ENCODE data around the gene NCK1.
A peak's percentile ranks its signal among the peaks of the same experiment; 100 is the strongest.
"Not testable (repeated sequence)": the region's sequence is repeated elsewhere in the genome, so short reads cannot be mapped to it uniquely, and the experiment has no call there.

Gene NCK1

DNA sequence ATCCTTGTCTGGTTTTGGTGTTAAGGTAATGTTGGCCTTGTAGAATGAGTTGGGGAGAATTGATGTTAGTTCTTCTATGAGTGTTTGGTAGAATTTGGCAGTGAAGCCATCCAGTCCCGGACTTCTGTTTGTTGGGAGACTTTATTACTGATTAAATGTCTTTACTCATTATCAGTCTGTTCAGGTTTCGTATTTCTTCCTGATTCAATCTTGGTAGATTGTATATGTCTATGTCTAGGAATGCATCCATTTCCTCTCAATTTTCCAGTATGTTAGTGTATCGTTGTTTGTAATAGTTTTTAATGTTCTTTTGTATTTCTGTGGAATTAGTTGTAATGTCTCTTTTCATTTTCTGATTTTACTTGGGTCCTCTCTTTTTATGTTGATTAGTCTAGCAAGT lies 39.4 kb downstream of the NCK1 start:
- H3K4me2 ChIP-seq (ENCODE audit: low read length): no peak overlapping the region

DNA sequence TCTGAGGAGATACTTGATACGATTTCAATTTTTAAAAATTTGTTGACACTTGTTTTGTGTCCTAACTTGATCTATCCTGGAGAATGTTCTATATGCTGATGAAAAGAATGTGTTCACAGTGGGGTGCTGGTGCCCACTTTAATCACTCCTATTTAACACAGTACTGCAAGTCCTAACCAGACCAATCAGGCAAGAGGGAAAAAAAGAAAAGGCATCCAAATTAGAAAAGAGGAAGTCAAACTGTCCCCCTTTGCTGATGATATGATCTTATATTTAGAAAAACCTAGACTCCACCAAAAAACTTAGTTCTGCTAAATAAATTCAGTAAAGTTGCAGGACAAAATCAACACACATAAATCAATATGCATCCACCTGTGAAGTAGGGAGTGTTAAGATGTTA lies 40.5 kb downstream of the NCK1 start:
- not testable (repeated sequence) for H2AFZ ChIP-seq (ENCODE audit: low read length); H3K9me2 ChIP-seq (ENCODE audit: low read depth, low read length); H3F3A ChIP-seq (ENCODE audit: insufficient read depth, low read length); H3K4me2 ChIP-seq (ENCODE audit: low read length); H3K27me3 ChIP-seq (ENCODE audit: insufficient read depth, low read length); H3K9ac ChIP-seq (ENCODE audit: low read length); H4K20me1 ChIP-seq (ENCODE audit: insufficient read depth, low read length); H3K4me3 ChIP-seq (ENCODE audit: low read depth, low read length, poor library complexity, severe bottlenecking)
- peaks cover 25% of the 10 kb centered on the region for H3K4me1 ChIP-seq (ENCODE audit: insufficient read depth, low read length, severe bottlenecking)
- peaks cover 52% of the 10 kb centered on the region for H3K36me3 ChIP-seq (ENCODE audit: insufficient read depth, low read length)
- H3K27ac ChIP-seq (ENCODE audit: low read depth, low read length, poor library complexity, severe bottlenecking): peak overlapping the region; percentile 18
- peaks cover 18% of the 10 kb centered on the region for H3K9me3 ChIP-seq (ENCODE audit: low read length)
- H3K79me2 ChIP-seq (ENCODE audit: insufficient read depth, low read length): peaks cover 98% of the 10 kb centered on the region

More for the DNA sequence above, 39.4 kb downstream of the NCK1 start:
- Histone ChIP-seq H3K9me2 (ENCODE audit: low read depth, low read length) (no peaks in the 10 kb centered on the region), H3K36me3 (ENCODE audit: insufficient read depth, low read length) (peaks cover 62% of the 10 kb centered on the region), H3K79me2 (ENCODE audit: insufficient read depth, low read length) (peaks cover 97% of the 10 kb centered on the region), H3K4me3 (ENCODE audit: low read depth, low read length, poor library complexity, severe bottlenecking) (no peak overlapping the region), H3K9me3 (ENCODE audit: low read length) (peaks cover 18% of the 10 kb centered on the region), H4K20me1 (ENCODE audit: insufficient read depth, low read length) (no peaks in the 10 kb centered on the region), H3K9ac (ENCODE audit: low read length) (no peak overlapping the region), H3K4me1 (ENCODE audit: insufficient read depth, low read length, severe bottlenecking) (peaks cover 25% of the 10 kb centered on the region), H3K27ac (ENCODE audit: low read depth, low read length, poor library complexity, severe bottlenecking) (no peak overlapping the region), H2AFZ (ENCODE audit: low read length) (no peak overlapping the region), H3F3A (ENCODE audit: insufficient read depth, low read length) (no peaks in the 10 kb centered on the region), H3K27me3 (ENCODE audit: insufficient read depth, low read length) (no peaks in the 10 kb centered on the region)
- TF ChIP-seq EZH2 (IDR thresholded peaks at IDR 0.05; ENCODE audit: borderline replicate concordance, low read length): no peak
- TF ChIP-seq, protein P1, sequence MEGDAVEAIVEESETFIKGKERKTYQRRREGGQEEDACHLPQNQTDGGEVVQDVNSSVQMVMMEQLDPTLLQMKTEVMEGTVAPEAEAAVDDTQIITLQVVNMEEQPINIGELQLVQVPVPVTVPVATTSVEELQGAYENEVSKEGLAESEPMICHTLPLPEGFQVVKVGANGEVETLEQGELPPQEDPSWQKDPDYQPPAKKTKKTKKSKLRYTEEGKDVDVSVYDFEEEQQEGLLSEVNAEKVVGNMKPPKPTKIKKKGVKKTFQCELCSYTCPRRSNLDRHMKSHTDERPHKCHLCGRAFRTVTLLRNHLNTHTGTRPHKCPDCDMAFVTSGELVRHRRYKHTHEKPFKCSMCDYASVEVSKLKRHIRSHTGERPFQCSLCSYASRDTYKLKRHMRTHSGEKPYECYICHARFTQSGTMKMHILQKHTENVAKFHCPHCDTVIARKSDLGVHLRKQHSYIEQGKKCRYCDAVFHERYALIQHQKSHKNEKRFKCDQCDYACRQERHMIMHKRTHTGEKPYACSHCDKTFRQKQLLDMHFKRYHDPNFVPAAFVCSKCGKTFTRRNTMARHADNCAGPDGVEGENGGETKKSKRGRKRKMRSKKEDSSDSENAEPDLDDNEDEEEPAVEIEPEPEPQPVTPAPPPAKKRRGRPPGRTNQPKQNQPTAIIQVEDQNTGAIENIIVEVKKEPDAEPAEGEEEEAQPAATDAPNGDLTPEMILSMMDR (IDR thresholded peaks at IDR 0.05; ENCODE audit: low read length): no peak

DNA sequence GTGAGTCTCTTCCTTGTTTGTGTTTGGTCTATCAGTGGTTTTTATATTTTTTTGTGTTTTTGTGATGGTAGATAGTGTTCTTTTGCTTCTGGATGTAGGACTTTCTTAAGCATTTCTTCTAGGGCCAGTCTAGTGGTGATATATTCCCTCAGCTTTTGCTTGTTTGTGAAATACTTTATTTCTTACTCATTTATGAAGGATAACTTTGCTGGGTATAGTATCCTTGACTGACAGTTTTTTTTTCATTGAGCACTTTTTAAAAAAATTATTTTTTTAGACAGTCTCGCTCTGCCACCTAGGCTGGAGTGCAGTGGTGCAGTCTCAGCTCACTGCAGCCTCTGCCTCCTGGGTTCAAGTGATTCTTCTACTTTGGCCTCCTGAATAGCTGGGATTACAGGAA lies 41.9 kb downstream of the NCK1 start:
- no peak overlapping the region for H3K4me3 ChIP-seq (ENCODE audit: low read depth, low read length, poor library complexity, severe bottlenecking)
- H3K9me2 ChIP-seq (ENCODE audit: low read depth, low read length): no peaks in the 10 kb centered on the region
- no peak overlapping the region for H3K27ac ChIP-seq (ENCODE audit: low read depth, low read length, poor library complexity, severe bottlenecking)
- TF ChIP-seq EZH2 (IDR thresholded peaks at IDR 0.05; ENCODE audit: borderline replicate concordance, low read length): no peak
- peaks cover 30% of the 10 kb centered on the region for H3K4me1 ChIP-seq (ENCODE audit: insufficient read depth, low read length, severe bottlenecking)
- no peaks in the 10 kb centered on the region for H3F3A ChIP-seq (ENCODE audit: insufficient read depth, low read length)
- H3K27me3 ChIP-seq (ENCODE audit: insufficient read depth, low read length): no peaks in the 10 kb centered on the region
- H3K9me3 ChIP-seq (ENCODE audit: low read length): peaks cover 18% of the 10 kb centered on the region
- H3K36me3 ChIP-seq (ENCODE audit: insufficient read depth, low read length): peaks cover 46% of the 10 kb centered on the region
- H3K79me2 ChIP-seq (ENCODE audit: insufficient read depth, low read length): peaks cover 99% of the 10 kb centered on the region
- no peak overlapping the region for H3K9ac ChIP-seq (ENCODE audit: low read length)
- H4K20me1 ChIP-seq (ENCODE audit: insufficient read depth, low read length): no peaks in the 10 kb centered on the region
- H3K4me2 ChIP-seq (ENCODE audit: low read length): no peak overlapping the region
- no peak overlapping the region for H2AFZ ChIP-seq (ENCODE audit: low read length)

DNA sequence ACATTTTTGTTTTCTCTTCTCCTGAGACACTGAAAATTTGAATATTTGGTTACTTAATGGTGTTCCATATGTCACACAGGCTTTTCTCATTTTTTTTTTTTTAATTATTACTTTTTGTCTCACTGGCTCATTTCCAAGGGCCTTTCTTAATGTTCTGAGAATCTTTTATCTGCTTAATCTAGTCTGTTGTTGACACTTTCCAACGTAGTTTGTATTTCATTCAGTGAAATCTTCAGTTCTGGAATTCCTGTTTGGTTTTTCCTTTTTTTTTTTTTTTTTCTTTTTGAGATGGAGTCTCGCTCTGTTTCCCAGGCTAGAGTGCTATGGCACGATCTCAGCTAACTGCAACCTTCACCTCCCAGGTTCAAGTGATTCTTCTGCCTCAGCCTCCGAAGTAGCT lies 42.7 kb downstream of the NCK1 start:
- Histone ChIP-seq H4K20me1 (ENCODE audit: insufficient read depth, low read length) (no peaks in the 10 kb centered on the region), H3K4me1 (ENCODE audit: insufficient read depth, low read length, severe bottlenecking) (peaks cover 34% of the 10 kb centered on the region), H3K9me3 (ENCODE audit: low read length) (peaks cover 15% of the 10 kb centered on the region), H3K4me2 (ENCODE audit: low read length) (no peak overlapping the region), H3K79me2 (ENCODE audit: insufficient read depth, low read length) (peaks cover 100% of the 10 kb centered on the region), H2AFZ (ENCODE audit: low read length) (no peak overlapping the region), H3K27me3 (ENCODE audit: insufficient read depth, low read length) (no peaks in the 10 kb centered on the region), H3K36me3 (ENCODE audit: insufficient read depth, low read length) (peaks cover 38% of the 10 kb centered on the region), H3K9me2 (ENCODE audit: low read depth, low read length) (no peaks in the 10 kb centered on the region), H3K9ac (ENCODE audit: low read length) (no peak overlapping the region), H3K4me3 (ENCODE audit: low read depth, low read length, poor library complexity, severe bottlenecking) (no peak overlapping the region), H3K27ac (ENCODE audit: low read depth, low read length, poor library complexity, severe bottlenecking) (no peak overlapping the region), H3F3A (ENCODE audit: insufficient read depth, low read length) (no peaks in the 10 kb centered on the region)
- TF ChIP-seq EZH2 (IDR thresholded peaks at IDR 0.05; ENCODE audit: borderline replicate concordance, low read length): no peak
- TF ChIP-seq, protein P1 (IDR thresholded peaks at IDR 0.05; ENCODE audit: low read length): no peak
